IPS DF 4.7 (cell line): Measurements from ENCODE around the gene ATP6V0D1.

Experiments used
- DNase-seq: peaks from one replicate; pipeline ENCODE4 v3.0.0-alpha.2; 2013; ENCODE audit warnings: low spot score; ENCODE audit errors: extremely low read depth

ATP6V0D1 gene

GRCh38 chr16:67445913-67446907 lies 34.7 kb downstream of the ATP6V0D1 start:
- no peak for DNase-seq

- no peak for DNase-seq
Measured at GRCh38 chr16:67445441-67445912, 35.5 kb downstream of the ATP6V0D1 start.

GRCh38 chr16:67445126-67445426 lies 35.9 kb downstream of the ATP6V0D1 start:
- no peak for DNase-seq

- no peak for DNase-seq
Measured at GRCh38 chr16:67444259-67445125, 36.5 kb downstream of the ATP6V0D1 start.

GRCh38 chr16:67443265-67443664 lies 37.7 kb downstream of the ATP6V0D1 start:
- no peak for DNase-seq

GRCh38 chr16:67442581-67443255 lies 38.2 kb downstream of the ATP6V0D1 start:
- no peak for DNase-seq

GRCh38 chr16:67441907-67442306 lies 39.0 kb downstream of the ATP6V0D1 start:
- no peak for DNase-seq

GRCh38 chr16:67441271-67441753 lies 39.6 kb downstream of the ATP6V0D1 start:
- no peak for DNase-seq

GRCh38 chr16:67438824-67439393 lies 42.0 kb downstream of the ATP6V0D1 start:
- no peak for DNase-seq

GRCh38 chr16:67438098-67438791 lies 42.7 kb downstream of the ATP6V0D1 start:
- no peak for DNase-seq

GRCh38 chr16:67437513-67437912 lies 43.4 kb downstream of the ATP6V0D1 start:
- no peak for DNase-seq

GRCh38 chr16:67436640-67437193 lies 44.2 kb downstream of the ATP6V0D1 start:
- no peak for DNase-seq

- no peak for DNase-seq
Measured at GRCh38 chr16:67435758-67436164, 45.2 kb downstream of the ATP6V0D1 start.

GRCh38 chr16:67433131-67433719 lies 47.7 kb downstream of the ATP6V0D1 start:
- no peak for DNase-seq

GRCh38 chr16:67432506-67432890 lies 48.5 kb downstream of the ATP6V0D1 start:
- no peak for DNase-seq

- no peak for DNase-seq
Measured at GRCh38 chr16:67431775-67432505, 49.0 kb downstream of the ATP6V0D1 start.

GRCh38 chr16:67430977-67431774 lies 49.8 kb downstream of the ATP6V0D1 start, which contains the start of gene HSD11B2:
Gene HSD11B2 (plus strand): TSS chr16:67431121. CDS start chr16:67431249, 128 bp downstream.
- no peak for DNase-seq

- DNase-seq, result no peak
Measured at GRCh38 chr16:67430504-67430976, 50.4 kb downstream of the ATP6V0D1 start.
